A673 (cell line): ENCODE results near the gene IGSF22. TPM values are rescaled to one million over a fixed set of nuclear protein-coding genes. Genes with fewer than 3 reads are reported as not detected.
A peak's percentile ranks its signal among the peaks of the same experiment; 100 is the strongest.

Experiments used
- BruUV-seq: library from RNA; stranded (reverse); fragments of 400-500 nt; replicated peaks from 2 replicates; lab custom pipeline; 2021; lab: Mats Ljungman, UMichigan
- CTCF ChIA-PET: fragments of 300-600 bp; sonication (Branson Sonifier 250); formaldehyde crosslinking; loops from one replicate; lab custom pipeline; 2022; ENCODE audit warnings: antibody characterized with exemption; lab: Charles Lee
- POLR2A ChIA-PET: fragments of 300-600 bp; sonication (Branson Sonifier 250); formaldehyde crosslinking; loops from one replicate; lab custom pipeline; 2022; ENCODE audit warnings: antibody characterized with exemption; ENCODE audit not compliant: low non-redundant PET; lab: Charles Lee
- DNase-seq: peaks from one replicate; pipeline ENCODE4 v3.0.0-alpha.2; 2015; ENCODE audit warnings: low spot score
- H3K27ac ChIP-seq: fragments of 200-600 bp; sonication (generic); 2 replicates; pipeline ENCODE4 v1.5.1; 2016; ENCODE audit warnings: mixed run types, low read depth, mild to moderate bottlenecking, mixed read lengths, antibody characterized with exemption, low read length; ENCODE audit not compliant: poor library complexity, severe bottlenecking
- H3K27me3 ChIP-seq: fragments of 200-600 bp; sonication (generic); replicated peaks from 2 replicates; pipeline ENCODE4 v1.6.1; 2017; ENCODE audit warnings: mixed run types, low read depth, mild to moderate bottlenecking, mixed read lengths, antibody characterized with exemption, low read length; ENCODE audit not compliant: insufficient read depth, poor library complexity
- H3K36me3 ChIP-seq: fragments of 200-600 bp; sonication (generic); 2 replicates; pipeline ENCODE4 v1.6.1; 2016; ENCODE audit warnings: mixed run types, mild to moderate bottlenecking, mixed read lengths, antibody characterized with exemption, low read length; ENCODE audit not compliant: insufficient read depth, poor library complexity, severe bottlenecking
- H3K4me1 ChIP-seq: fragments of 200-600 bp; sonication (generic); 2 replicates; pipeline ENCODE4 v1.6.1; 2017; ENCODE audit warnings: mixed run types, mild to moderate bottlenecking, mixed read lengths, antibody characterized with exemption, low read length; ENCODE audit not compliant: insufficient read depth, poor library complexity, severe bottlenecking
- H3K4me3 ChIP-seq: fragments of 200-600 bp; sonication (generic); 2 replicates; pipeline ENCODE4 v1.5.1; 2016; ENCODE audit warnings: low read depth, mixed run types, mild to moderate bottlenecking, mixed read lengths, low read length; ENCODE audit not compliant: poor library complexity, severe bottlenecking
- H3K9me3 ChIP-seq: fragments of 200-600 bp; sonication (generic); 2 replicates; pipeline ENCODE4 v1.6.1; 2016; ENCODE audit warnings: mixed run types, low read depth, mild to moderate bottlenecking, mixed read lengths, antibody characterized with exemption, low read length; ENCODE audit not compliant: poor library complexity, severe bottlenecking
- CTCF ChIP-seq: fragments of 300-800, 200-600 bp; sonication (generic); conservative IDR thresholded peaks from 2 replicates; pipeline ENCODE4 v1.5.1; 2017; ENCODE audit warnings: low read depth, mild to moderate bottlenecking, antibody characterized with exemption, low read length, moderate library complexity, mixed read lengths
- EZH2 ChIP-seq: fragments of 200-600 bp; sonication (generic); IDR thresholded peaks from 2 replicates; pipeline ENCODE4 v1.6.1; 2017; ENCODE audit warnings: borderline replicate concordance, low read depth, mild to moderate bottlenecking, mixed read lengths, antibody characterized with exemption, low read length; ENCODE audit not compliant: poor library complexity, severe bottlenecking
- intact Hi-C: fragments of 100-400 bp; cut with micrococcal nuclease; formaldehyde crosslinking; loops from one replicate; pipeline ENCODE4 v1.10.0; 2022; ENCODE audit not compliant: unreplicated experiment
- total RNA-seq: library from RNA; stranded (reverse); gene quantifications from 2 replicates; pipeline ENCODE4 v1.2.3, GENCODE V29; 2021

Gene IGSF22
- total RNA-seq, 1 experiment from 2014 or later = not detected

- intact Hi-C loops = no loop called here
- no peaks in the 10 kb centered on the region for H3K36me3 ChIP-seq
- POLR2A ChIA-PET = no interaction called here
- no peaks in the 10 kb centered on the region for H3K27me3 ChIP-seq
- CTCF ChIA-PET = no interaction called here
- BruUV-seq = no TSS peak
- TF ChIP-seq EZH2 (no peak), CTCF (no peak)
- no peak overlapping the region for H3K27ac ChIP-seq
- H3K9me3 ChIP-seq = no peaks in the 10 kb centered on the region
- no peak overlapping the region for H3K4me3 ChIP-seq
- no peak for DNase-seq
- no peaks in the 10 kb centered on the region for H3K4me1 ChIP-seq
Measured at GRCh38 chr11:18750944-18751343, 25.0 kb upstream of the IGSF22 start.

- DNase-seq = peak; percentile 38
- H3K27me3 ChIP-seq = no peaks in the 10 kb centered on the region
- intact Hi-C loops = no loop called here
- H3K27ac ChIP-seq = no peak overlapping the region
- H3K9me3 ChIP-seq = no peaks in the 10 kb centered on the region
- no TSS peak for BruUV-seq
- TF ChIP-seq CTCF (no peak), EZH2 (no peak)
- CTCF ChIA-PET = no interaction called here
- POLR2A ChIA-PET = interaction anchor here (0.6 kb wide), 1 partner anchor 28 kb away, joined by 4 read pairs; no protein-coding TSS in a partner anchor
- no peaks in the 10 kb centered on the region for H3K4me1 ChIP-seq
- no peaks in the 10 kb centered on the region for H3K36me3 ChIP-seq
- no peak overlapping the region for H3K4me3 ChIP-seq
Measured at GRCh38 chr11:18749681-18750319, 23.8 kb upstream of the IGSF22 start.

- Histone ChIP-seq H3K9me3 (no peaks in the 10 kb centered on the region), H3K4me3 (no peak overlapping the region), H3K36me3 (no peaks in the 10 kb centered on the region), H3K27me3 (no peaks in the 10 kb centered on the region), H3K4me1 (no peaks in the 10 kb centered on the region), H3K27ac (no peak overlapping the region)
- TF ChIP-seq EZH2 (no peak), CTCF (no peak)
- DNase-seq = no peak
- POLR2A ChIA-PET = no interaction called here
- intact Hi-C loops = no loop called here
- no TSS peak for BruUV-seq
- CTCF ChIA-PET = no interaction called here
Measured at GRCh38 chr11:18748766-18749365, 22.9 kb upstream of the IGSF22 start.
